Measurements from ENCODE around the gene NDFIP1.
"Not testable (repeated sequence)": the region's sequence is repeated elsewhere in the genome, so short reads cannot be mapped to it uniquely, and the experiment has no call there.

The NDFIP1 gene

DNA sequence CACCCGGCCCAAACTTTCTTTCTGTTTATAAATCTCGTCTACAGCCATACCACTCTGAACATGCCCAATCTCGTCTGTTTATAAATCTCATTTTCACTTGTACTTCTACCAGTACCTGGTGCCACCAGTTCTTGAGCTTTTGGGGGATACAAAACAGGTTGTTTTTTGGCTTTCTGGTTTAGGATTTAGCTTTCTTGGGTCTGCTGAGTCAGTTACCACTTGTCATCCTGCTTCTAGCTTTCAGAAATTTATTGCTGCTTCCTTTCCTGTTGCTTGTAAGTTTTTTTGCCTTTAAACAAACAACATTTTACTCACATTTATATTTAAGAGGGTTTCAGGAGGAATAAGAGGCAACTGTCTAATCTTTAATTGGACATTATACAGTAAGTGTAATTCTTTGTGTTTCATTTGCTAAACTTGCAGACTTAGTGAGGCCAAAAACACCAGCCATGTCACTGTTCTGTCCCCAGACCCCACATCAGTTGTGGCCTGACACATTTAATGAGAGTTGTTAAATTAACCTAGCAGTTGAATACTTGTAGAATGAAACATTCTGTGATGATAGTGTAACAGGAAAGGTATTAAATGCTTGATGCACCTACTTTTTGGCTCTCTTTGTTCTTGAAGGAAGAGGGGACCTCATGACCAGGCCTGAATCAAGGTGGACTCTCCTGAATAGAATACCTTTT is 11.8 kb downstream of the NDFIP1 start:
- no peak for FAIRE-seq

DNA sequence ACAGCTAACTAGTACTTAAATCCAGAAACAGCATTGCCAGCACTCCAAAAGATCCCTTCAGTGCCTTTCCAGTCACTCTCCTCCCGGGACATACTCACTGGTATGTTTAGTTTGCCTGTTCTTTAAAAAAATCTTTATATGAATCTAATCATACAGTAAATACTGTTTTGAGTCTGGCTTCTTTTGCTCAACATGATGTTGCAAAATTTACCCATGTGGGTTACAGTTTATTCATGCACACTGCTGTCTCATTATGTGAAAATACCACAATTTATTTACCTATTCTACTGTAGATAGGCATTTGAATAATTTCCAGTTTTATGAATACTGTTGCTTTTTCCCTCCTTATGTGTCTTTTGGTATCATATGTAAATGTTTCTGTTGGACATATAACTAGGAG is 13.5 kb downstream of the NDFIP1 start:
- FAIRE-seq = no peak

DNA sequence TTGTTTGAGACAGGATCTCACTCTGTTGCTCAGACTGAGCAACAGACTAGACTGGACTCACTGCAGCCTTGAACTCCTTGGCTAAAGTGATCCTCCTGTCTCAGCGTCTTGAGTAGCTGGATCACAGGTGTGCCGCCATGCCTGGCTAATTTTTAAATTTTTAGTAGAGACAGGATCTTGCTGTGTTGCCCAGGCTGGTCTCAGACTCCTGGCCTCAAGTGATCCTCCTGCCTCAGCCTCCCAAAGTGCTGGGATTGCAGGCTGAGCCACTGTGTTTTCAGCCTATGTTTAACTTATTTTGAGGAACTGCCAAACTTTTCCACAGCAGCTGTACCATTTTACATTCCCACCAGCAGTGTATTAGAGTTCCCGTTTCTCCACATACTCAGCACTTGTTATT is 16.8 kb downstream of the NDFIP1 start:
- no peak for FAIRE-seq

DNA sequence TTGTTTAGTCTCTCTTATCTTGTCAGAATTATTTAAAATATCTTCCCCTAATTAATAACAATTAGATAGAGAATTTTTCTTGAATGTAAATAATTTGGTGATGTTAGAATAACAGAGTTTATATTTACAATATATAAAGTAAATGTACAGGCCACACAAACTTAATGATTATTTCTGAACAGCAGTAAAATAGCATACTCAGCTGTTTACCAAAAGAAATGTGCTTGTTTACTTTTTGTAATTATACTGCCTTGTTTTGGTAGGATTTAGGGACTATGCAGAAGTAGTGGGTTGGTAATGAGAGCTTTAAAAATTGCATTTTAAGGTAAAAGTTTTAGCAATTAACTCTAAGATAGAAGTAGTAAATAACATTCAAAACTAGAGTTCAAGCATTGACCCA is 17.4 kb downstream of the NDFIP1 start:
- no peak for FAIRE-seq

DNA sequence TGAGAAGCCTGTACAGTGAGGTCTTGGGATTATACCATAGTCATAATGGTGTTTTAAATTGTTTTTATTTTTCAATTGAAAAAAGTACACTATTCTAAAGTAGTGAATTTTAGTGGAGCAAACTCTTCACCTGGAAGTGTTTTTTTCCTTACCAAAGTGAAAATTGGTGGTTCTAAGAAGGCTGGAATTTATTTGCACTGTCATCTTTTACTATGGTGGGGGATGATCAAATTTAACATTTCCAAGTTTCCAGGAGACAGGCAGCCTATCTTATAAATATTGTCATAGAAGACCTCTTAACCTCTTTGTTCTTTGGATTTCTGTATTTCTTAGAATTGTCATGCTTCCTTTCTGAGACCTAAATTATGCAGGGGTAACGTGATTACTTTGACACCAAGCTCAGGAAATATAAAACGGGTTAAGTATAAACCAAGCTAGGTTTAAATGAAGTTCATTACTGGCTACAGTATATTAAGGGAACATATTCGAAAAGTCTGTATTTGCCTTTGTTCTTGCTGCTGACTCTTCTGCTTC is 20.2 kb downstream of the NDFIP1 start:
- no peak for FAIRE-seq

DNA sequence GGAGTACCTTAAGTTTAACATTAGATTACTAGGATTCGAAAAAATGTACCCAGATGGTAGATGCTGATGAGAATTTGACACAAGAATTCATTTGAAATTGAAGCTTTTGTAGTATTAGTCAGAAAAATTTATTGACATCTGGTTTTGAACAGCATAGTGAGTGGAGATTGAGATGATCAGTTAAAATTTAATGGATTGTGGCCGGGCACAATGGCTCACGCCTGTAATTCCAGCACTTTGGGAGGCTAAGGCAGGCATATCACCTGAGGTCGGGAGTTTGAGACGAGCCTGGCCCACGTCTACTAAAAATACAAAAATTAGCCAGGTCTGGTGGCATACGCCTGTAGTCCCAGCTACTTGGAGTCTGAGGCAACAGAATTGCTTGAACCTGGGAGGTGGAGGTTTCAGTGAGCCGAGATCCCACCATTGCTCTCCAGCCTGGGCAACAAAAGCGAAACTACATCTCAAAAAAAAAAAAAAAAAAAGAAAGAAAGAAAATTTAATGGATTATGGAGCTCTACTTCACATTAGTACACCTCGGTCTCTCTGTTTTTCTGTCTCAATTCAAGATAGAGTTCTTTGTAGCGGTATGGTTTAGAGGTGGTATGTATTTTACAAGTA is 21.0 kb downstream of the NDFIP1 start:
- no peak for FAIRE-seq

DNA sequence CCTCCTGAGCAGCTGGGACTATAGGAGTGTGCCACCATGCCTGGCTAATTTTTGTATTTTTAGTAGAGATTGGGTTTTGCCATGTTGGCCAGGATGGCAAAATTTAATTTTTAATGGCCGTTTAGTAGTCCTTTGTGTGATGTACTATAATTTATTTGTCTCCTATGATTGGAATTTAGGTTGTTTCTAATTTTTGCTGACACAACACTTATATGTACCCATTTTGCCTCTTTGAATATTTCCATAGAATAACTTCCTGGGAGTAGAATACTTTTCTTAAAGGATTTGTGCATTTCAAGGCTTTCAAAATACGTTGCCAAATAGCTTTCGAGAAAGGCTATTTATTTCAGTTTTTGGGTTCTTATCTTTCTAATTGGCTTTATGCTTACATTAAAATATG is 22.8 kb downstream of the NDFIP1 start:
- no peak for FAIRE-seq

DNA sequence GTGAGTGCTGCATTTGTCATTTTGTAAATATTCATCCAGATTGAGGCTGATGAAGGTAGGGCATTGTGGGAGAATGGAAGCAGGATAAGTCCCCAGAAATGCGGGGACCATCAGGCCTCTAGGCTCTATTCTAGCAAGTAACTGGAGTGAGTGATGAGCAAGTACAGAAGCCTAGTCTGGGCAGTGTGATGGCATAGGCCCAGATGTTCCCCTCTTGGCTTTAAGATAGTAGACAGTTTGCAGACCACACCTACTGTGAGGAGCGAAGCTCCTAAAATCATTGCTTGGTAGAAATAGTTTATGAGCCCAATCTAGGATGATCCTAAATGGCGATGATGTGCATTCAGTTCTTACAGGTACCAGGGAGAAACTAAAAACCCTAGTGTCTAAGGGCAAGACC is 24.3 kb downstream of the NDFIP1 start:
- no peak for FAIRE-seq

DNA sequence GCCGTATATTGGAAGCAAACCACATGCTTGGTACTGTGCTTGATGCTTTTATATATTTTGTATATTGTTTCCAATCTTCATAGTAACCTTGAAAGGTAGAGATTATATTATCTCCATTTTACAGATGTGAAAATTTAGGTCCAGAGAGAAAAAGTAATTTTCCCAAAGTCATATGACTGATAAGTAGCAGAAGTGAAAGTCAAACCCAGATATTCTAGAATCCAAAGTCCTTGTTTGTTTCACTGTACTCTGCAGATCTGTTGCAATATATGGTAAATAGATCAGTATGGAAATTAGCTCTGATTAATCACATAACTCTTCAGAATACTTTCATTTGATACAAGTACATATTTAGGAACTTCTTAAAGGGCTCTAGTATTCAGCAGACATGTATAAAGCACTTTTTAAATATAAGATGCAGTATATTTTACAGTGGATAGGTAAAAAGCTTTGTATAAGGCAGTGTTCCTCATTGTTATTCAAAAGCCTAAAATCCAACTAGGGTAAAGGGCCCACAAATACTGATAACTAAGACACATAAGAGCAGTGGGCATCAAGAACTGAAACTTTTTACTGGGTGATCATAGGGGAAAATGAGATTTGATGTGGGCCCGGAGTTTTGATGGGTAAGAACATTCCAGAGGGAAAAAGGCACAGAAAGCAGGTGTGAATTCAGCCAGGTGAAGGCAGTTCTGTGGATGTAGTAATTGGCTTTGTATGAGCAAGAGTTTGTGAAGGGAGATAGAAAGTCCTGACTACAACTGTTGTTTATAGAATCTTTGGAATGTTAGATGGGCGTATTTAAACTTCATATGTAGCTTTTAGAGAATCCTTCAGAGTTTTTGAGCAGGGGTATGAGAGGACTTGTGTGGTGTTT is 25.0 kb downstream of the NDFIP1 start:
- no peak for FAIRE-seq

DNA sequence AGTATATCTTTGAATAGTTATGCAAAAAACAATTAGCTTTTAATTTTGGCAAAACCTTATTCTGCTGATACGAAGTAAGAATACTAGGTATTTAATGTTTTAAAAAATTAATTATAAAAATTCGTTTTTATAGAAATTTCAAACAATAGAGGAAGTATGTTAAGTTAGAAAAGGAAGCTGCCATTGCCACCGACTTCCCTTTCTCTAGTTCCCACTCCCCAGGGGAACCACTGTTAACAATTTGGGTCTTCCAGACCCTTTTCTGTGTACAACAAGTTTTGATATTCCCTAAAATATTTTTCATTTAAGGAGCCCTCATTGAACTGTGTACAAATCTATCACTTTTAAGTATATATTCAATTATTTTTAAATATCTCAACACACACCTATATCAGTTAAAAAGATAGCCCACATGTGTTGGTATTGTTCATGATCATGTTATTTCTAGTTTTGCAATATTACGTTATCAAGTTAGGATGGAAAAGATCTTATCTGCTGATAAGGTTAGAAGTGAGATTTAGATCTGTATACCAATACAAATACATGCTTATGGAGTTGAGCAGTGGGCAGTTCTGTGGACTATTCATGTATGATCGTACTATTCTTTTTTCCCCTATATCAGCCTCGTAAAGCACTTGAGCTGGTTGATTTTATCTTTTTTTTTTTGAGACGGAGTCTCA is 25.9 kb downstream of the NDFIP1 start:
- FAIRE-seq = no peak

DNA sequence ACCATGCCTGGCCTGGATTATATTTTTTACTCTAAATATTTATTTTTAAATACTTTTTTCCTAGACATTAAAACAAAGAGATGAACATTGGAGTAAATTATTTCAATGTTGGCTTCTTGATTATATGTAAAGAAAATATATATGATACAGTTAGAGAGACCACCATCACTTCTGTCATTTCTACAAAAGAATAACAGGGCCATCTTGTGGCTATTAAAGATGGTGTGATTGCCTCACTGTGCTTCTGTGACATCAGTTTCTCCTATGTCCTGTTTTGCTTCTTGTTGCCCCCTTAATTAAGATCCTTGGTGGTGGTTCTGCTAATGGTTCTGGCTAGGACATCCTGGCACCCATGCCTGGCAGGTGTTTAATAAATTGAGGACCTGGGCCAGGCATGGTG is 32.9 kb downstream of the NDFIP1 start:
- FAIRE-seq = no peak

DNA sequence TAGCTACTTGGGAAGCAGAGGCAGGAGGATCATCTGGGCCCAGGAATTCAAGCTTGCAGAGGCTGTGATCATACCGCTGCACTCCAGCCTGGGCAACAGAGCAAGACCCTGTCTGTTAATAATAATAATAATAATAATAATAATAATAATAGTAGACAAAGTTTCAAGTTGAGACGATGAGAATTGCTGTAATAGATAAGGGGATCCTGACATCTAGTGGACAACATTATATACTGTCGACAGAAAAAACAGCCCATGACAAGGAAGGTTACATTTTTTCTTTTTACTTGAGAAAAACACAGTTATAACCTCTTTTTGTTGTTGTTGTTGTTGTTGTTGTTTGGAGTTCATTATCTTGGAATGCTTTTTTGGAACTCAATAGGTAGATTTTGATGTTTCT is 35.3 kb downstream of the NDFIP1 start:
- FAIRE-seq = peak; percentile 90

DNA sequence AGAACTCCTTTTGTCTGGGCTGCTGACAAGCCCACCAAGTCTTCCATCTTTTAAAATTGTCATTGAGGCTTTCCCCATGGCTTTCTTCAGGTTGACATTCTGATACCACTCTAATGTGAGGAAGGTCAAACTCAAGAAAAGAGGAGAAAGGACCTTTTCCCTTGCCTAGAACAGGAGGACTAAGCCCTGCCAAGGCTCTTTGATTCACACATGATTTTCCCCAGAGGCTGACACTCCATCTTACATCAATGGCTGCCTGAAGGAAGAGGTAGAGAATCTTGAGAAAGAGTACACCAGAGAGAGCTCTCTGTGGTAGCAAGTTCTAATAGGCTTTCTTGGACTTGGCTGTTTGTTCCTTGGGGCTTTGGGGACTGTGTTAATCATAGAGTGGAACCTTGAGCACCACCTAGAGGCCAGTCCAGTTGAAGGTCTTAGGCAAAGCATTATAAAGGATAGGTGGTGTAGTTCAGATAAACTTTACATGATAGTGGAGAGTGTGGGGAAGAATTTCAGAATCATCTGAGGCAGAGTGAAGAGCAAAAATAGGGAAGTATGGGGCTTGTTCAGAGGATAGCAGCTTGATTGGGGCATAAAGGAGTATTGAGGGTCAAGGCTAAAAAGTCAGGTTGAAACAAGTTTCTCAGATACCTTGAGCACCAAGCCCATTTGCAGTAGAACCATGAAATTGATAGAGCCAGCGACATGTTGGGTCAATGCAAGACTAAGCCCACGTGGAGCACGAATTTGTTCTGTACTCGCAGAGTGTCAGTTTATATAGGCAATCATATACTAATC is 36.7 kb downstream of the NDFIP1 start:
- FAIRE-seq = peak; percentile 85

DNA sequence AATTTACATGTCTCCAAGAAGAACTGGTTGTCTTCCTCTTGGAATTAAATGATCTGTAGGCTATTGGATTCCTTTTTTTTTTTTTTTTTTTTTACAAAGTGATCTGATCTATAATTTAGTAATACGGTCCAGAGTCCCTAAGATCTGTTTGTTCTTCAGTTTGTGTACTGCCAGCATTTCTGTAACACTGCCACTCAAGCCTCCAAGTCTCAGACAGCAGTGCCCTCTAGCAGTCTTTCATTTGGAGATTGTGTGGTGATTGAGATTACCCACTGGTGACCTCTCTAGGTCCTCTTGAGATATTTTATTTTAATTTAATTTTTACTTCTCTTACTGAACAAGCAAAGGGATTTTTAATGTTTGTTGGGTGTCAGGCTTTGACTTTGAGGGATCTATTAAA is 40.8 kb downstream of the NDFIP1 start:
- FAIRE-seq = no peak

DNA sequence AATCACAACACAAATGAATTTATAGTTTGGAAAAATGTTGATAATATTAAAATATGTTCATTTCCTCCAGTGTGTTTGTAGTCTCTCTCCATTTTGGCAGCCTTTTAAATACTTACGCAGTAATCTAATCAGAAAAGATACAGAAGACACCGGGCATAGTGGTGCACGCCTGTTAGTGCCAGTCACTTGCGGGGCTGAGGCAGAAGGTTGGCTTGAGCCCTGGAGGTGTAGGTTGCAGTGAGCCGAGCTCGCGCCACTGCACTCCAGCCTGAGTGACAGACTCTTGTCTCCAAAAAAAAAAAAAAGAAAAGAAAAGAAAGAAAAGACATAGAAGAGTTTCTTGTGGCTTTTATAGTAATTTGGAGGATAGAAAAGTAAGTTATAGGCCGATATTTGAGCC is 41.9 kb downstream of the NDFIP1 start:
- FAIRE-seq = no peak

DNA sequence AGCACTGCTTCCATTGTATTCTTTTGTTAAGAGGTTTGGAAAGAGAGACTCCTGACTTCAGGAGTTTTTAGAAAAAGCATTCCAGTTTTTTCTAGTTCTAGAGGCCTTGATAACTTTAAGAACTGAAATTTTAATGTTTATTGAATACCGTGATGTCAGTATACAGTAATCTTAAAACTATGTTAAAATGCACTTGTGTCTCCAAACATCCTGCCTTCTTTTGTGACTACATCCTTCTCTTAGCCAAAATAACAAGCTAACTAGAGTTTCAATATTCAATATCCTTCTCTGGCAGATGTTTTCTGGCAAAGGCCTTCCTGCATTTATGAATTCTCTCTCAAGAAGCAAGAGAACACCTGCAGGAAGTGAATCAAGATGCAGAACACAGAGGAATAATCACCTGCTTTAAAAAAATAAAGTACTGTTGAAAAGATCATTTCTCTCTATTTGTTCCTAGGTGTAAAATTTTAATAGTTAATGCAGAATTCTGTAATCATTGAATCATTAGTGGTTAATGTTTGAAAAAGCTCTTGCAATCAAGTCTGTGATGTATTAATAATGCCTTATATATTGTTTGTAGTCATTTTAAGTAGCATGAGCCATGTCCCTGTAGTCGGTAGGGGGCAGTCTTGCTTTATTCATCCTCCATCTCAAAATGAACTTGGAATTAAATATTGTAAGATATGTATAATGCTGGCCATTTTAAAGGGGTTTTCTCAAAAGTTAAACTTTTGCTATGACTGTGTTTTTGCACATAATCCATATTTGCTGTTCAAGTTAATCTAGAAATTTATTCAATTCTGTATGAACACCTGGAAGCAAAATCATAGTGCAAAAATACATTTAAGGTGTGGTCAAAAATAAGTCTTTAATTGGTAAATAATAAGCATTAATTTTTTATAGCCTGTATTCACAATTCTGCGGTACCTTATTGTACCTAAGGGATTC is 43.1 kb downstream of the NDFIP1 start:
- FAIRE-seq = peak; percentile 95

DNA sequence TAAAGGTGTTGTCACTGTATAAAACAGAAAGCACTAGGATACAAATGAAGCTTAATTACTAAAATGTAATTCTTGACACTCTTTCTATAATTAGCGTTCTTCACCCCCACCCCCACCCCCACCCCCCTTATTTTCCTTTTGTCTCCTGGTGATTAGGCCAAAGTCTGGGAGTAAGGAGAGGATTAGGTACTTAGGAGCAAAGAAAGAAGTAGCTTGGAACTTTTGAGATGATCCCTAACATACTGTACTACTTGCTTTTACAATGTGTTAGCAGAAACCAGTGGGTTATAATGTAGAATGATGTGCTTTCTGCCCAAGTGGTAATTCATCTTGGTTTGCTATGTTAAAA is 43.8 kb downstream of the NDFIP1 start:
- no peak for FAIRE-seq

DNA sequence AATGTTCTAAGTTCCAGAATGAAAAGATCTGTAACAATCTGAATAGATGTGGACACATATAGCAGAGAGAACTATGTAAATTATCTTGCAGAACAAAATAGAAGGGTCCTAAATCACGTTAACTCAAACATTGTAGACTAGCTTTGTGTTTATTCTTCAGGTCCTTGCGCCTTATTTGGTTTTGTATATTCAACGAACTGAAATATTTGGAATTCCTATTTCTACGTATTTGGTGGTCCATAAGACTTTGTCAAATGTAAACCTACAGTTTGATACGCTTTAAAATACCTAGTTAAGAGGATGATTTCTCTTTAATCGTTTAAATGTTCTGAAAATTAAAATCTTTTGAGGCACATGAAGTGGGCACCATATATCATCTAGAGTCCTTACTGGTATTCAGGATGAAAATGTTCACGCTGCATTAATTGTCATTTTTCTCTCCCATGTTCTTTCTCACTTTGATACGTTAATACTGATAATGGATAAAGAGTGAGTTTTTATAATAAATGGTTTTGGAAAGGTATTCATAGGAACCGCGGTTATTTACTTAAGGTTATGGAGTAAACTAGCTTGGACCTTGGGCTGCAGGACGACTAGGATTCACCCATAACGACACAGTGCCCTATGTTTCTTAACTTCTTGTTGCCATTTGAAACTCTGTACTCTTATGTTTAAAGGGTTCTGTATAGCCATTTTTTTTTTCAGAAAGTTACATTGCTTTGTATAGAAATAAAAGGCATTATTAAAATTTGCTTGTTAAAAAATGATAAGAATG is 45.3 kb downstream of the NDFIP1 start:
- no peak for FAIRE-seq

DNA sequence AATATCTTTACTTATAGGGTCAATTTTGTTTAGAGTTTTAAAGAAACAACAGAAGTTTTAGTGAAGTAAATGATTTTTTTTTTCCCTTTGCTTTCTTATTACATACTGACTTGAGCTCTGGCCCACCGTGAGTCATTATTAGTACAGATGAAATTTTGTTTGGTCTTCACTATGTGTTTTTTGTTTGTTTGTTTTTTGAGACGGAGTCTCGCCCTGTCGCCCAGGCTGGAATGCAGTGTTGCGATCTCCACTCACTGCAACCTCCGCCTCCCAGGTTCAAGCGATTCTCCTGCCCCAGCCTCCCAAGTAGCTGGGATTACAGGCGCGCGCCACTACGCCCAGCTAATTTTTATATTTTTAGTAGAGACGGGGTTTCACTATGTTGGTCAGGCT is 45.9 kb downstream of the NDFIP1 start:
- FAIRE-seq = not testable (repeated sequence)

DNA sequence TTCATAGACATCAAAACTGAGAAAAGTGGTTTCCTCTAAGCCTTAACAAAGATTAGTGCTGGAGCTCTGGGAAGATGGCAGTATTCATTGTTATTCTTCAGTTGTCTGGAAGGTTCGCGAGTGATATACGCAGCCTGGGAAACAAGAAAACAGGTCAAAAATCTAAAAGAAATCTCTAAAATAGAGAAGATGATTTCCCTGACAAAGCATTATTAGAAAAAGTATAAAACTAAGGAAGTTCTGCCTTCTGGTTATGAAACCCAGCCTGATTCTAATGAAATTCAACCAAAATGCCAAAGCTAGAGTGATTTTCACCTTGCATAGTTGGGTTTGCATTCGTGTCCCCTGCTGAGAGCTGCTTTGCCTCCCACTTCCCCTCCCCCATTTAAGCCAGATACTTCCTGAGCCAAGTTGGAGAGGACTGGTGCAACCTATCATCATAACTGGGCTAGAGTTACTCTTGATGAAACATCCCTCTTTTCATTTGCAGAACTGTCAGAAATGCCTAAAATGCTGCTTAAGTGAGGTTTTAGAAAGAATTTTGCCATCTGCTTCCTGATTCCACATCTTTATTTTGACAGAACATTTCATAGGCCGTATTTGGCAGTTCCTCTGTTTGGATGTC is 48.4 kb downstream of the NDFIP1 start:
- FAIRE-seq = no peak

Data from TTC549 (cell line).